Body of pancreas (tissue), 4 donors: ENCODE measurements around the gene HOXA3. TPM values are rescaled to one million over a fixed set of nuclear protein-coding genes. Genes with fewer than 3 reads are reported as not detected.
A peak's percentile ranks its signal among the peaks of the same experiment; 100 is the strongest.

Experiments used
- ATAC-seq: fragments of 150-250 bp; one replicate; pipeline ENCODE4 v1.9.1; 2016
- DNase-seq, 4 donors: peaks; one replicate each; pipeline ENCODE4 v3.0.0-alpha.2; 2019
- H3K27ac ChIP-seq, 4 donors: fragments of 200-600 bp; sonication (generic); 1 replicate in 3 of 4; 2 replicates in 1 of 4; pipeline versions ENCODE4 v1.5.1 to v1.6.1; 2016 to 2019; ENCODE audit warnings: mild to moderate bottlenecking in 1 of 4, mixed read lengths in 1 of 4, moderate library complexity in 1 of 4
- H3K27me3 ChIP-seq, 2 donors: fragments of 200-600 bp; sonication (generic); one replicate each; pipeline ENCODE4 v1.6.0; 2016; ENCODE audit warnings: mild to moderate bottlenecking in 1 of 2
- H3K36me3 ChIP-seq, 2 donors: fragments of 200-600 bp; sonication (generic); replicated peaks in 1 of 2; 2 replicates each; pipeline ENCODE4 v1.5.1; 2016; ENCODE audit warnings: low read depth in 2 of 2; ENCODE audit not compliant: insufficient read depth in 1 of 2
- H3K4me1 ChIP-seq: fragments of 200-600 bp; sonication (generic); one replicate; pipeline ENCODE4 v1.6.0; 2016
- H3K4me3 ChIP-seq, 2 donors: fragments of 200-600 bp; sonication (generic); 1 replicate in 1 of 2; 2 replicates in 1 of 2; pipeline ENCODE4 v1.5.1; 2016 to 2019
- H3K9me3 ChIP-seq, 3 donors: fragments of 200-600 bp; sonication (generic); 1 replicate in 2 of 3; 2 replicates in 1 of 3; pipeline ENCODE4 v1.5.1; 2016
- POLR2A ChIP-seq, 3 donors: fragments of 450-650 bp; IDR thresholded peaks; one replicate each; pipeline ENCODE4 v1.6.1; 2016; ENCODE audit warnings: antibody characterized with exemption in 3 of 3, mild to moderate bottlenecking in 2 of 3
- WGBS, 2 donors: methylation state at CpG; one replicate each; pipeline ENCODE4 v1.1.5; 2017; 5-methylcytosine and 5-hydroxymethylcytosine counted together
- intact Hi-C: fragments of 100-400 bp; cut with DNase I; formaldehyde crosslinking; loops from one replicate; pipeline ENCODE4 v1.15.1; 2023
- total RNA-seq, 2 donors: library from RNA; depleted of rRNA; stranded (reverse); fragments of >200 nt; gene quantifications; one replicate each; pipeline ENCODE4 v1.1.0, GENCODE V29; 2016
- TF ChIP-seq, protein P1 (sequence below), 7 experiments: fragments of 450-650 bp in 4 of 7; fragments of 200-600 bp in 3 of 7; sonication (generic) in 3 of 7; IDR thresholded peaks; one replicate each; pipeline ENCODE4 v1.5.1; 2016 to 2019; ENCODE audit warnings: antibody characterized with exemption in 7 of 7

The HOXA3 gene
- total RNA-seq, 2 donors from 2014 or later = 1.6 TPM; not detected in 1

DNA sequence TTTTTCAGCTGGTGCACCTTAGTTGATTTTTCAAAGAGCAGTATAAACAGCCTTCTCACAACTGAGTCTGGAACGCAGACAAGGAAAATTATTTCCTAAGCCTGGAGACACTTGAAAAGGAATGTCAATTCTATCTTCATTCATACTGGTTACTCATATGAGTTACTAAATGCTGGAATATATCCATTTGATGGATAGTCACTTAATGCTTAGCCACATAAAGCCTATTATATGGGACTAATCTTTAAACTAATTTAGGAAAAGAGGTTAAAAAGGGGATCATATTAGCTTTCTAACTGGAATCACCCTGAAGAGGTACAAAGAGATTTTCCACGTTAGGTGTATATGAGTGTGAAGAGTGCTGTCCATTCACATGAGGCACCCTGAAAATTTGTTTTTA, 20.2 kb downstream of the HOXA3 start:
- Histone ChIP-seq H3K9me3 (no peaks in the 10 kb centered on the region), H3K36me3 (no peaks in the 10 kb centered on the region), H3K27ac (no peak overlapping the region), H3K27me3 (peaks cover 0 to 26% of the 10 kb centered on the region in 2 donors), H3K4me1 (peaks cover 10% of the 10 kb centered on the region), H3K4me3 (no peak overlapping the region)
- WGBS, 2 donors = 37 to 40% methylated on average over 2 of the region's 2 CpGs
- no peak for ATAC-seq
- DNase-seq = no peak
- TF ChIP-seq, protein P1, sequence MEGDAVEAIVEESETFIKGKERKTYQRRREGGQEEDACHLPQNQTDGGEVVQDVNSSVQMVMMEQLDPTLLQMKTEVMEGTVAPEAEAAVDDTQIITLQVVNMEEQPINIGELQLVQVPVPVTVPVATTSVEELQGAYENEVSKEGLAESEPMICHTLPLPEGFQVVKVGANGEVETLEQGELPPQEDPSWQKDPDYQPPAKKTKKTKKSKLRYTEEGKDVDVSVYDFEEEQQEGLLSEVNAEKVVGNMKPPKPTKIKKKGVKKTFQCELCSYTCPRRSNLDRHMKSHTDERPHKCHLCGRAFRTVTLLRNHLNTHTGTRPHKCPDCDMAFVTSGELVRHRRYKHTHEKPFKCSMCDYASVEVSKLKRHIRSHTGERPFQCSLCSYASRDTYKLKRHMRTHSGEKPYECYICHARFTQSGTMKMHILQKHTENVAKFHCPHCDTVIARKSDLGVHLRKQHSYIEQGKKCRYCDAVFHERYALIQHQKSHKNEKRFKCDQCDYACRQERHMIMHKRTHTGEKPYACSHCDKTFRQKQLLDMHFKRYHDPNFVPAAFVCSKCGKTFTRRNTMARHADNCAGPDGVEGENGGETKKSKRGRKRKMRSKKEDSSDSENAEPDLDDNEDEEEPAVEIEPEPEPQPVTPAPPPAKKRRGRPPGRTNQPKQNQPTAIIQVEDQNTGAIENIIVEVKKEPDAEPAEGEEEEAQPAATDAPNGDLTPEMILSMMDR (IDR thresholded peaks at IDR 0.05) = no peak
- no peak for TF ChIP-seq POLR2A (IDR thresholded peaks at IDR 0.05)
- intact Hi-C loops = no loop called here

DNA sequence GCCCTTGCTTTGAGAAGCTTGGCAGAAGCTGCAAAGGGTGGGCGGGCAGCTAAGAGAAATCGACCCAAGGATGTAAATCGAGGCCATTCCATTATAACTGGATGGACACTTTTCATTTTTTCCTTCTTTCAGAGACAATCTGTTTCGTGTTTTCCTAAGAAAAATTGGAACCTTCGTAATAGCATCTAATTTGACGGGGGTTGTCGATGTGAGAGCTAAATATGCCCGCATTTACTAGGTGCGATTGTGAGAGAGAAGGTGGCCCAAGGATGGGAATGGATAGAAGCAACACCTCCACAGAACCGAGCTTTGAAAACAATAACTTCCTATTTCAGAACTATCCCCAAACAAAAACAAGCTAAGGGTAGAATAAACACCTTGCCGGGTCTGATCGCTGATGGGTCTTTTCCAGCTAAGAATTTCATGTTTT, 21.0 kb downstream of the HOXA3 start:
- intact Hi-C loops = no loop called here
- H3K9me3 ChIP-seq = no peaks in the 10 kb centered on the region
- peak overlapping the region in 1 of 4 donors; percentile 61 for H3K27ac ChIP-seq
- TF ChIP-seq, protein P1 (IDR thresholded peaks at IDR 0.05) = no peak
- no peak for TF ChIP-seq POLR2A (IDR thresholded peaks at IDR 0.05)
- H3K36me3 ChIP-seq = no peaks in the 10 kb centered on the region
- peaks cover 10% of the 10 kb centered on the region for H3K4me1 ChIP-seq
- ATAC-seq (no peak), DNase-seq (no peak)
- 16 to 23% methylated on average over 12 of the region's 12 CpGs for WGBS, 2 donors
- no peak overlapping the region for H3K4me3 ChIP-seq
- peaks cover 0 to 20% of the 10 kb centered on the region in 2 donors for H3K27me3 ChIP-seq

DNA sequence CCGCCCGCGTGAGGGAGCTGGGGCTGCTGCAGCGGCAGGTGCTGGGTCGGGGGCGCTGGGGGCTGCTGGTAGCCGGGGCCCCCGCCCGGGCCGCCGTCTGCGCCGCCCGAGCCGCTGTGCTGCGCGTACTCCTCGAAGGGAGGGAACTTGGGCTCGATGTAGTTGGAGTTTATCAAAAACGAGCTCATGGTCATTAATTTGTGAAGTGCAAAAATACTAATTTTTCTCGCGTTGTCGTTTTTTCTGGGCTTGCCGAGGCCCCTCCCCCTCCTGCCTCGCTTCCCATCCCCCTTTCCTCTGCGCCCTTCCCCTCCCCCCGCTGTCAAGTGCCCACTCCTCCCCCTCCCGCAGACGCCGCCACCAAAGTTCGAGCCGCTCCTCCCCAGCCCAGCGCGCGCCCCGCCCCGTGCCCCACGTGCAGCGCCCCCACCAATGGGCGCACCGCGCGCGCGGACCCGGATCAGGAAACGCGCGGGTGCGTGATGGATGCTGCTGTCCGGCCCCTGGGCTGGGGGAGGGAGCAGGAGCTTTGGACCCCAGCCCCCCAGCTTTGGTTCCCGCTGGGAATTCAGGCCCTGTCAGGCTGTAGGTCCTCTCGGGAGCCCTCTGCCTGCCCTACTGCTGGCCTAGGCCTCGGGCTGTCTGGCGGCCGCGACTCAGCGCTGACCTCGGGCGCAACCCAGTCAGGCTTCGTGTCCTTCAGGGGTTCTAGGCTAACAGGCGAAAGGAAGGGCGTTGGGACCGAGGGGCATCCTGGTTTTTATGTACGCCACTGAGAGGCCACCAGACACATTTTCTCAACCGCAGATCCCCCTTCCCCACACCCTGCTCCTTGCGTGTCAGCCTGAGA, 21.6 kb downstream of the HOXA3 start, which contains the start of gene HOXA4:
Gene HOXA4, minus strand, starts transcription at position 218 of the 850 bp plus-strand sequence. Its CDS starts 24 bp downstream, at position 194.
- ATAC-seq (peak; percentile 78), DNase-seq (peak; percentile 55 to 64 (median 61))
- intact Hi-C loops = no loop called here

DNA sequence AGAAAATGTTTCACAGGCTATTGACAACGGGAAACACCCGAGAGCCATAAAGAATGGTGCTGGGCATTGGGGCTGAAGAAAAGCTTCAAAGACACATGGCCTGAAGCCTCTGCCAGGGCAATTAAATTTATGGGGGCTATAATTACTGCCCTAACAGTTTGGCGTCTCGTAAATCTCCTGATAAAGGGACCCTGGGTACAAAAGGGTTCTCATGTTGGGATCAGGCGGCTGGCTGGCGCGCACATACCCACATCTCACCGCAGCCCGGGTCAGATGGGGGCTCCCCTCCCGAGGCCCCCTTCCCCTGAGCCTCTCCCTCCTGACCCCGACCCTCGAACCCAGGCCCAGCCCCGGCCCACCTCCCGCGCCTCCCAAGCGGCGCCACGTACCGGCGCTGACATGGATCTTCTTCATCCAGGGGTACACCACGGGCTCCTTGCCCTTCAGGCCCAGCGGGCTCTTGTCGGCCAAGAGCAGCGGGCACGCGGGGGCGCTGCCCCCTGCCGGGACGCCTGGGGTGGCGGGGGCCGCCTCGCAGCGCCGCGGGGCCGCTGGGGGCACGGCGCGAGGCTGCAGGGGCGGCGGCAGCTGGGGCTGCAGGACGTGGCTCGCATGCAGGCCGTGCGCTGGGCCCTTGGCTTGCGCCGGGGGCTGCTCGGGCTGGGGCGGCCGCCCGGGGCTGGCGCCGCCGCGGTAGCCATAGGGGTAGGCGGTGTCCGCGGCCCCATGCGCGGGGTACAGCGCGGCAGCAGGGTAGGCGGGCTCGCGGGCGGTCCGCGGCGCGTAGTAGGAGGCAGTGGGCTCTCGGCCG, 22.4 kb downstream of the HOXA3 start:
- no peaks in the 10 kb centered on the region for H3K36me3 ChIP-seq
- H3K9me3 ChIP-seq = no peaks in the 10 kb centered on the region
- TF ChIP-seq, protein P1 (IDR thresholded peaks at IDR 0.05) = no peak
- no peak overlapping the region for H3K4me3 ChIP-seq
- intact Hi-C loops = no loop called here
- peaks cover 0 to 28% of the 10 kb centered on the region in 2 donors for H3K27me3 ChIP-seq
- DNase-seq = no peak
- peak overlapping the region in 2 of 4 donors; percentile 48 to 56 for H3K27ac ChIP-seq
- peaks cover 10% of the 10 kb centered on the region for H3K4me1 ChIP-seq
- ATAC-seq = peak; percentile 38
- 9 to 15% methylated on average over 18 to 44 of the region's 72 CpGs for WGBS, 2 donors

More for the DNA sequence above, 21.6 kb downstream of the HOXA3 start, which contains the start of gene HOXA4:
- Histone ChIP-seq H3K27me3 (peaks cover 0 to 24% of the 10 kb centered on the region in 2 donors), H3K27ac (peak within 1 kb of the TSS in 2 of 4 donors; percentile 61 to 69), H3K4me3 (no peak within 1 kb of the TSS), H3K4me1 (peaks cover 10% of the 10 kb centered on the region), H3K9me3 (no peaks in the 10 kb centered on the region), H3K36me3 (no peaks in the 10 kb centered on the region)
- WGBS, 2 donors = 10 to 15% methylated on average over 36 to 63 of the region's 67 CpGs
- TF ChIP-seq, protein P1 (IDR thresholded peaks at IDR 0.05) = no peak
- peak in 2 of 3 donors; percentile 34 to 37 for TF ChIP-seq POLR2A (IDR thresholded peaks at IDR 0.05)
